ENCODE data around the gene MTTP.

DNA sequence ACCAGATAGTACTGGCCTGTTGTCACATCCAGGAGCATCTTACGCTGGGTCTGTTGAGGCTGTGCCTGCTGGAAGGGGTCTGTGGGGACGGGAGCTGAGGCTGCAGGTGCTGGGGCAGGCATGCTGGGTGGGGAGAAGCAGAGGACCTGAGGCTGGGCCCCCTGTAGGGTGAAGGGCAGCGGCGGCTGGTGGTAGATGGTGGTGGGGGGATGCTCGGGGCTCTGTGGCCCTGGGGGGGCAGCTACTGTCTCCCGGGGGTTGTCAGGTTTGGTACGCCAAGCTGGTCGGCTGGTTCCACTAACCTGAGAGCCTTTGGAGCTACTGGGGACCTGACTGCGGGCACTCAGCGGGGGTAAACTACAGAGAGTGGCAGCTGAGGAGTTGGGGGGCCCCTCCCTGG lies 75.2 kb downstream of the MTTP start:
- TF ChIP-seq, protein P1, sequence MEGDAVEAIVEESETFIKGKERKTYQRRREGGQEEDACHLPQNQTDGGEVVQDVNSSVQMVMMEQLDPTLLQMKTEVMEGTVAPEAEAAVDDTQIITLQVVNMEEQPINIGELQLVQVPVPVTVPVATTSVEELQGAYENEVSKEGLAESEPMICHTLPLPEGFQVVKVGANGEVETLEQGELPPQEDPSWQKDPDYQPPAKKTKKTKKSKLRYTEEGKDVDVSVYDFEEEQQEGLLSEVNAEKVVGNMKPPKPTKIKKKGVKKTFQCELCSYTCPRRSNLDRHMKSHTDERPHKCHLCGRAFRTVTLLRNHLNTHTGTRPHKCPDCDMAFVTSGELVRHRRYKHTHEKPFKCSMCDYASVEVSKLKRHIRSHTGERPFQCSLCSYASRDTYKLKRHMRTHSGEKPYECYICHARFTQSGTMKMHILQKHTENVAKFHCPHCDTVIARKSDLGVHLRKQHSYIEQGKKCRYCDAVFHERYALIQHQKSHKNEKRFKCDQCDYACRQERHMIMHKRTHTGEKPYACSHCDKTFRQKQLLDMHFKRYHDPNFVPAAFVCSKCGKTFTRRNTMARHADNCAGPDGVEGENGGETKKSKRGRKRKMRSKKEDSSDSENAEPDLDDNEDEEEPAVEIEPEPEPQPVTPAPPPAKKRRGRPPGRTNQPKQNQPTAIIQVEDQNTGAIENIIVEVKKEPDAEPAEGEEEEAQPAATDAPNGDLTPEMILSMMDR (conservative IDR thresholded peaks at IDR 0.05 in 1 of 2, IDR thresholded peaks at IDR 0.05 in 1 of 2; ENCODE audit: low read depth in 1 of 2, low read length in 2 of 2): no peak
- no peak for TF ChIP-seq EZH2 (IDR thresholded peaks at IDR 0.05; ENCODE audit: low read length, missing control alignments)
